Stimulated activated naive CD4-positive, alpha-beta T cell (primary cell): ENCODE measurements around the gene AKT2.

Source experiments
- DNase-seq, 6 experiments: peaks; one replicate each; lab custom pipeline; 2025; lab: John Stamatoyannopoulos, UW

The AKT2 gene

DNA sequence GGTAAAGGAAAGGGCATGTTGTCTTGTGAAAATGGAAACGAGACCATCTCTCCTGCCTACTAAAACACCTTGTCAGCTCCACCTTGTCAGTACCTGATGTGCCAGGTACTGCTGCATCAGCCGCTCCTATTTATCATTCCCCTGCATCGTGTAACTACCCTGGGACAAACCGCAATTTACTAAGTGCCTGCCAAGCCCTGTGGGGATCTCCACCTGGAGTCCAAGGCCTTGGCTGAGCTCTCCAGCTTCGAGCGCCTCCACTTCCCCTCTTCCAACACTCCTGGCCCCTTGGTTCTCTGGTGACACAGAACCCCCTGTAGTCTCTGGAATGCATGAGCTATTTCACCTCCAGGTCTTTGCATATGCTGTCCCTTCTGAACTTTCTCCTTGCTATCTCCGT is 32.8 kb downstream of the AKT2 start:
- no peak for DNase-seq

- no peak for DNase-seq
Measured at GRCh38 chr19:40251991-40252390, 33.2 kb downstream of the AKT2 start.

DNA sequence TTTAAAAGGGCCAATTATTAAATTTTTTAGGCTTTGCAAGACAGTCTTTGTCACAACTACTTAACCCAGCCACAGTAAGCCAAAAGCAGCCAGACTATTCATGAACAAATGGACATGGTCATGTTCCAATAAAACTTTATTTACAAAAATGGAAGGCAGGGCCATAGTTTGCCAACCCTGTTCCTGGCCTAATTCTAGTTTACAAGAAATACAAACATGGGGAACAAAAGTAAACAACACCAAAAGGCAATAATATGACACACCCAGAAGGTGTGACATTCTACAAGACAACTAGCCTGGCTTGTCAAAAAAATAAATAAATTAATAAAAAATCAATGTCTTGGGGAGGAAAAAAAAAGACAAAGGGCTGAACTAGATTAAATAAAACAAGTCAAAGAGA is 33.9 kb downstream of the AKT2 start:
- no peak for DNase-seq

DNA sequence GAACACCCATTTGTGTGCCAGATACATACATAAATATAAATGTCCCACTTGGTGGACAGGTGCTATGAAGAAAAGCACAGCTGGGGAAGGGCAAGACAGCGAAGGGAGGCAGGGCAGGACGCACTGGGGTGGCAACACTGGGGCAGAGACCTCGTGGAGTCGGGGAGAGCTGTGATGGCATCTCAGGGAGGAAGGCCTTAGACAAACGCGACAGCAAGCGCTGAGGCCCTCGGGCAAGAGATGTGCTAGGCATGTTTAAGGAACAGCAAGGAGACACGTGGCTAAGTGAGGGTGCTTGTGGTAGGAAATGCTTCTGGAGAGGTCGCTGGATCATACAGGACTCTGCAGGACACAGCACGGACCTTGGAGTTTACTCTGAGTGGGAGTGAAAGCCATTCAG is 35.4 kb downstream of the AKT2 start:
- DNase-seq = no peak

DNA sequence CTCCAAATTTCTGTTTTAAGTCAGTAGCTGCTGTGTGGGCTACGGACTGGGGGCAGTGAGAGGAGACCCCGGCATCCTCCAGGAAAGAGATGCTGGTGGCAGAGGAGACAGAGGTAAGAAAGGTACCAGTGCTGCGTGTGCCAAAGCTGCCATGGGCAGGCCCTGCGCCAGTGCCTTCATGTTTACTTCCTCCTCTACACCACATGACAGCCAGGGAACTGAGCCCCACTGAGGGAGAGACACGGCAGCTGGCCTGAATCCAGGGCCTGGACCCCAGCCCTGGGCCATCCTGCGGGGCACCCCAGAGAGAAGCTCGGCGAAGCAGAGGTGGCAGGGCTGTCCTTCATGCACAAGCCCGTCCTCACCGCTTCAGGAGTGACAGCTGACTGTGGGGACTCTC is 35.9 kb downstream of the AKT2 start:
- no peak for DNase-seq

DNA sequence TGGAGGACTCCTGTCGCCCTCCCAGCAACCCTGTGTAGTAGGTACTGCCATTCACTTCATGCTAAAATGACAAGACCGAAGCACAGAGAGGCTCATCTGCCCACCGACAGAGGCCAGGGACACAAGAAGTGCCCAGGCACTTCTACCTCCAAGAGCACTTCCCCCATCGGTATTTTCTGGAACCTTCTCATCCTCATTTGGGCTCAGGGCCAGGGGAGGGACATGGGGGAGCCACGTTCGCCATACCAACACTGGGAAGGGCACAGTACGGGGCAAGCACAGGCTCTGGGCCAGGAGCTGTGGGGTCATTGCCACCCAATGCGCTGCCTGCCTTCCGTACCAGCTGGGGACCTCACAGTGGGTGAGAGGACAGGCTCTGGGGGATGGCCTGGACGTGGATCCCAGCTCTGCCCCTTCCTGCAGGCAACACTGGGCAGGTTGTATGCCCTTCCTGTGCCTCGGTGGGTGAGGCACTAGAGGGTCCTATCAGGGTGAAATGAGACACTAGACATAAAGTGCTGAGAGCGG is 37.3 kb downstream of the AKT2 start:
- no peak for DNase-seq

GRCh38 chr19:40247178-40247577 is 38.0 kb downstream of the AKT2 start:
- DNase-seq = no peak

DNA sequence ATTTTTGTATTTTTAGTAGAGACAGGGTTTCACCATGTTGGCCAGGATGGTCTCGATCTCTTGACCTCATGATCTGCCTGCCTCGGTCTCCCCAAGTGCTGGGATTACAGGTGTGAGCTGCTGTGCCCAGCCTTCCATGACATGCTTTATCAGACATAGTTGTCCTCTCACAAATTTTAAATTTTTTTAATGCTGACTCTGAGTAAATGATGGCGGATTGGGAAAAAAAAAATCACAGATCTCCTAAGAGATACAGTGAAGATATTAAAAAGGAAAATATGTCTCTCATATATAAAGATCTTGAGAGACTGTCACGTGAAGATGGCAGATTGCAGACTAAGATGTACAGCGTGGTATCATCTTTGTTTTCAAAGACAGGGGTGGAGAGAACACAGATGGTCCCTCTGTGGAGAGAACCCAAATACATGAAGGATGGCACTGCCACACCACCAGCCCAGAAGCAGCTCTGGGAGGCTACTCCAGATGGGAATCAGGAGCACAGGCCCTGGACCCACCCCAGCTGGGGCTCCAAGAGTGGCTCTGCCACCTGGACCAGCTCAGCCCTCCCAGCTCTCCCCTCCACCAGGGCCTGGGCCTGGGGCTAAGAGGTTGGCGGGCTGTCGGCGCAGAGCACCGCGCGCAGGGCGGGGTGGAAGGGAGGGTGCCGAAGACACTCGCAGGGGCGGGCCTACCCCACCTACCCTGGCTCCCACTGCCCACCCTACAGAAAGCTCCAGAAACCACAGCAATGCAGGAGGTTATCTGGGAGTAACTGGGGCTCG is 38.7 kb downstream of the AKT2 start:
- no peak for DNase-seq

DNA sequence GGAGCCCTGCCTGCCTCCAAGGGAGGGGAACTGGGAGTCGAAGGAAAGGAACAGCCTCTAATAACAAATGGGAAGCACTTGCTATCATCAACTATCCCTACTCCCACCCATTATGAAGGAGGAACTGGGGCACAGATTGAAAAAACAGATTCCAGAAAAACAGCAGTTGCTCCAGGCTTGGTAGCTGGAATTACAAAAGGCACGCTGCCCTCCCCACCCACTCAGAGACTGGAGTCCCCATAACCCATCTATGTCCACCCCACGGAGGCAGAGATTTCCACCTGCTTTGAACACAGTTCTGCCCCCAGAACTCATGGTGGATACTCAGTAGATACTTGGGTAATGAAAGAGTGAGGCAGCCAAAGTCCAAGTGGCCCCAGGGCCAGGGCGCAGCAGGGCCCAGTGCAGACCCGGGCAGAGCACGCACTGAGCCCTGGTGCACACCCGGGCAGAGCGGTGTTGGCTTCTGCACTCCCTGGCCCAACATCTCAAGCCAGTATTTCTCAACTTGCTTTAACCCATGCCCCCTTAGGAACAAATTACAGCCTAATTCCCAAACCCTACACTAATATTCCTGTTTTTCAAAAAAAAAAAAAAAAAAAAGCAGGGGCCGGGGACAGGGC is 39.5 kb downstream of the AKT2 start:
- DNase-seq = no peak

DNA sequence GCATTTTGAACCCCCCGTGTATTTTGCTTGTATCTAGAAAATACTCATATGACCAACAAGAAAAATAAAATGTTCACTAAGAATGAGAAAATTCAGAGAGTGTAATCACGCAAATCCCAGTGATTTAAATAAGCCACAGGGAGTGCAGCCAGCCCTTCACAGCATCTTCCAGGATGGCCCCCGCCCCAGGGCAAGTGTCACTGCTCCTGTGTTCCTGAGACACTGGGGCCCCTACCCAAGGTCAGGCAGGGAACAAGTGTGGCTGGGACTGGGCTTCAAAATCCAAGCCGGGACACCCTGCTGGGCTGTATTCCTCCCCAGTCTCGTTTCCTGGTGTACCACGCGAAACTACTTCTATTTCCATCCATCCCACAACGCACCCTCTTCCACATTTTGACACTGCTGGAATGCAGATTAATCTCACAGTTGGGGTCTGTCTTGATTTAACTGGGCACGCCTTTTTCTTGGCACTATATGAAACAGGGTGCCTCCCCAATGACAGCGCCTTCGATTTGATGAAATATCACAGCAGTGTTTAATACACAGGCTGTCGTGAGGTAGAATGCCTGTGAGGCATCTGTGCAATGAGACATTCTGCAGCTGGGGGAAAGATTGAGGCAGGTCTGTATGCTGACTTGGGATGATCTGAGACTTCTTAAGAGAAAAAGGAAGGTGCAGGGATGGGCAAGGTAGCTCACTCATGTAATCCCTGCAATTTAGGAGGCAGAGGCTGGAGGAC is 40.4 kb downstream of the AKT2 start:
- DNase-seq = no peak

DNA sequence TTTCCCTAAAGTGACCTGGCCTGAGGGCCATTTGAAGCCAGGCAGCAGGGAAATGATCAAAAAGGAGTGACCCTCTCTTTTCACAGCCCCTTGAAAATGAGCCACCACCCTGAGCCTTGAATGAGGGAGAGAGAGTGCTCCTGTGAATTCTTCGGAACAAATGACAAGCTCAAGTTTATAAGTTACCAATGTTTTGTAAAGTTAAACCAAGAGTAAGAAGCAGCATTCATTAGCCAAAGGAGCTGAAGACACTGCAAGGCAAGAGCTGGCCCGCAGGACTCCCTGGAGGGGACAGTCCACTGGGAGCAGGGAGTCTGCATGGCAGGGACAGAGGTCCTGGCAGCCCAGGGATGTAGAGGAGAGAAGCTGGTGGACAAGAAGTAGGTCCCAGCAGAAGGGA is 42.0 kb downstream of the AKT2 start:
- DNase-seq = no peak

DNA sequence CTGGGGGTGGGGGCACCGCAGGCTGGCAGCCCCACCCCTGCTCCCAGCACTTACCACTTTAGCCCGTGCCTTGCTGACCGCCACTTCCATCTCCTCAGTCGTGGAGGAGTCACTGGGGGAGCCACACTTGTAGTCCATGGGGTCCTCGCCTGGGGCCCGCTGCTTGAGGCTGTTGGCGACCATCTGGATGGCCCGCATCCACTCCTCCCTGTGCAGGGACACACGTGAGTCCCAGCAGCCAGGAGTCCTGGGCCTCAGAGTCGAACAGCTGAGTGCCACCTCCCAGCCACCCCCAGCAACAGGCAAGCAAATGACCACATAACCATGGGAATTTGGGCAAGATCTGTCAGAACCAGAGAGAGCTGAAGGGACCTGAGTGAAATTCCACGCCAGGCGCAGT is 42.7 kb downstream of the AKT2 start:
- no peak for DNase-seq

DNA sequence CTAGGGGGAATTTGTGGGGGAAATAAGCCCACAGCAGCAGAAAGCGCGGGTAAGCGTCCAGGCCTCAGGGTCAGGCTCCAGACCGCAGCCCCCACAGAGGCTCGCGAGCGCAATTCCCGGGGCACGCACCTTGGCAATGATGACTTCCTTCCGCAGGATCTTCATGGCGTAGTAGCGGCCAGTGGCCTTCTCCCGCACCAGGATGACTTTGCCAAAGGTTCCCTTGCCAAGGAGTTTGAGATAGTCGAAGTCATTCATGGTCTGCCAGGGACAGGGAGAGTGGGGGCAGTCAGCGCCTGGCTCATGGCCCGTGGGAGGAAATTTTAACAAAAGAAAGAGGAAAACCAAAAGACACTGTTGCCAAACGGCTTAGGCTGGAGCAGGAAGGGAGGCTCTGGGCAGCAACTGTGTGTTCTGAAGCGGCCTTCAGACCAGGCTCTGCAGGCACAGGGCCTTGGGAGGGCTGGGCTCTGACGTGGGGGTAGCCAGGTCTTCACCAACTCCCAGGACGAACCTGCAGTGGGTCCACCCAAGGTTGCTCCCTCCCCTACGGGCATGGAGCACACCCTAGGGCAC is 43.2 kb downstream of the AKT2 start:
- no peak for DNase-seq

GRCh38 chr19:40241125-40241808 is 43.9 kb downstream of the AKT2 start:
- no peak for DNase-seq

- no peak for DNase-seq
Measured at GRCh38 chr19:40240332-40240731, 44.8 kb downstream of the AKT2 start.

GRCh38 chr19:40239415-40240226 is 45.5 kb downstream of the AKT2 start:
- DNase-seq = no peak

DNA sequence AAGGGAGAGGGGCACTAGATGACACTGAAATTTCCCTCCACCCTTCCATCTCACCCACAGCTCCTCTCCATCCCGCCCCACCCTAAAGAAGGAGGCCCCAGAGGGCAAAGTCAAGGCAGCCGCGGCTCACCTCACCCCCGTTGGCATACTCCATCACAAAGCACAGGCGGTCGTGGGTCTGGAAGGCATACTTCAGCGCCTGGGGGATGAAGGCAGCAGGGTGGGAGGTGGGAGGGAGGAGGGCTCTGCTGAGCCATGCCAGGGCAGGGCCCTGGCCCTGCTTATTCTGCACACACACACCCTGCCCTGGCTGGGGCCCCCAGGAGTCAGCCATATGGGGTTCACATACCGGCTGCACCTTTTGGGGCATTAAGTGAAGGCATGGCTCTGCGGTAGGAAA is 46.4 kb downstream of the AKT2 start:
- DNase-seq = no peak

DNA sequence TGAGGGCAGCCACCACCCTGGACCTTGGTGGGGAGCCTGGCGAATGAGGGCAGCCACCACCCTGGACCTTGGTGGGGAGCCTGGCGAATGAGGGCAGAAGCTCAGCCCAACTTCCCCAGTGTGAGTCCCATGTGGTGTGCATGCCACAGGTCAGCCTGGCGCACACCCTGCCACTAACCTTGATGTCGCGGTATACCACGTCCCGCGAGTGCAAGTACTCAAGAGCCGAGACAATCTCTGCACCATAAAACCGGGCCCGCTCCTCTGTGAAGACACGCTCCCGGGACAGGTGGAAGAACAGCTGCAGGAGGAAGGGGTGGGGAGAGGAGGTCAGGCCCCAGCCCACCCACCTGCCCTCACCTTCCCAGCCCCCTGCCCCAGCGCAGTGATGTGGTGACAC is 47.4 kb downstream of the AKT2 start:
- DNase-seq = no peak

- DNase-seq = no peak
Measured at GRCh38 chr19:40236366-40236765, 48.8 kb downstream of the AKT2 start.

DNA sequence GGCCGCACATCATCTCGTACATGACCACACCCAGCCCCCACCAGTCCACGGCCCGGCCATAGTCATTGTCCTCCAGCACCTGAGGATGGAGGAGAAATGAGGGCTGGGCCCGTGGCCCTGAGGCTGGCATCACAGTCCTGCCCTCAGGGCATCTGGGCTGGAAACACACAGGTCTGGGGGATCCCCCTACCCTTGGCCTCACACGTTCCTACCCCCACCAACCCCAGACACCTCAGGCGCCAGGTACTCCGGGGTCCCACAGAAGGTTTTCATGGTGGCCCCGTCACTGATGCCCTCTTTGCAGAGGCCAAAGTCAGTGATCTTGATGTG is 49.2 kb downstream of the AKT2 start:
- DNase-seq = no peak
